ENCODE measurements around the gene VTI1B. TPM values are rescaled to one million over a fixed set of nuclear protein-coding genes. Genes with fewer than 3 reads are reported as not detected.

Gene VTI1B
- polyA plus RNA-seq, 2 of the 4 experiments (the other 2 are of a cell fraction), result 77.5 to 102 TPM

- TF ChIP-seq, protein P1, sequence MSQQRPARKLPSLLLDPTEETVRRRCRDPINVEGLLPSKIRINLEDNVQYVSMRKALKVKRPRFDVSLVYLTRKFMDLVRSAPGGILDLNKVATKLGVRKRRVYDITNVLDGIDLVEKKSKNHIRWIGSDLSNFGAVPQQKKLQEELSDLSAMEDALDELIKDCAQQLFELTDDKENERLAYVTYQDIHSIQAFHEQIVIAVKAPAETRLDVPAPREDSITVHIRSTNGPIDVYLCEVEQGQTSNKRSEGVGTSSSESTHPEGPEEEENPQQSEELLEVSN (IDR thresholded peaks at IDR 0.05; ENCODE audit: borderline replicate concordance, low read depth), result no peak
- TF ChIP-seq CHD2 (IDR thresholded peaks at IDR 0.05; ENCODE audit: low read length, partially characterized antibody), result no peak
- no peak for TF ChIP-seq ATOH8 (CRISPR knock-in tag; IDR thresholded peaks at IDR 0.05; ENCODE audit: low read depth)
- no peak for TF ChIP-seq CBX8 (IDR thresholded peaks at IDR 0.05)
- no peak for TF ChIP-seq BHLHE40 (IDR thresholded peaks at IDR 0.05; ENCODE audit: low read depth, low read length)
- no peak for TF ChIP-seq RNF2 (IDR thresholded peaks at IDR 0.05; ENCODE audit: borderline replicate concordance, low read depth)
Observed at GRCh38 chr14:67623114-67623513, 51.3 kb downstream of the VTI1B start (continued).

DNA sequence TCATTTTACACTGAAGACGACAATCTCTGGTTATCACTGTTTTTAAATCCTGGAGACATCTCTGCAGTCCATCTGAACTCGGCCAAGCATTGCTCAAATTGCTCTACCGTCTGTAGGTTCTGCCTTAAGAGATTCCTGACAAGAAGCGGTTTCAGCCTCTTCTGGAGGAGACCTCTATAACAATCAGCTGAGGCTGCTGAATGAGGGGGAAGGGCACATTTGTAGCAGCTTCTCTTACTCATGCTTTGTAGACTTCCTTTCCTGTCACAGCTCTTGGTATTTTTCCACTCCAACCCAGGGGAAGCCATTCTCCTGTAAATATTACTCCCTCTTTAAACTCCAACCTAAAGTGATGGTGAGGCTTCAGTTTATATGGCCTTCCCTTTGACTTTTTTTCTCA, 51.8 kb downstream of the VTI1B start:
- no peak overlapping the region for H3K4me3 ChIP-seq
- H3K9me3 ChIP-seq, result no peaks in the 10 kb centered on the region
- no peak for ATAC-seq
- 71% methylated on average over 4 of the region's 4 CpGs for WGBS (ENCODE audit: missing lambda C conversion rate)
- no peak for FAIRE-seq
- H3K27ac ChIP-seq, result peak overlapping the region in 1 of 2 experiments; percentile 11; a peak in 1 of 6 replicates
- peak overlapping the region; percentile 32 for H3K4me2 ChIP-seq
- peak in 1 of 2 experiments; percentile 36 for DNase-seq (ENCODE audit: low read depth in 1 of 2, low spot score in 1 of 2)
- POLR2A ChIA-PET, result interaction anchor here (0.6 kb wide), 1 partner anchor 78 kb away, joined by 6 read pairs; no protein-coding TSS in a partner anchor
- CTCF ChIA-PET, result interaction anchor here (0.7 to 1.6 kb wide), 5 partner anchors 11 to 82 kb away, joined by 3 to 5 read pairs (median 5); no protein-coding TSS in a partner anchor
- peaks cover 23% of the 10 kb centered on the region for H3K4me1 ChIP-seq
- TF ChIP-seq RNF2 (IDR thresholded peaks at IDR 0.05; ENCODE audit: borderline replicate concordance, low read depth) (no peak), FOXS1 (CRISPR knock-in tag; IDR thresholded peaks at IDR 0.05) (no peak), ZSCAN20 (CRISPR knock-in tag; IDR thresholded peaks at IDR 0.05) (no peak), CHD2 (IDR thresholded peaks at IDR 0.05; ENCODE audit: low read length, partially characterized antibody) (no peak), NFE2L2 (conservative IDR thresholded peaks at IDR 0.05; ENCODE audit: low read length) (no peak), FOSL2 (IDR thresholded peaks at IDR 0.05) (no peak), FOSL2 (CRISPR knock-in tag; IDR thresholded peaks at IDR 0.05) (no peak), ESRRA (IDR thresholded peaks at IDR 0.05; ENCODE audit: borderline replicate concordance, low read length) (no peak)
- TF ChIP-seq, protein P2, sequence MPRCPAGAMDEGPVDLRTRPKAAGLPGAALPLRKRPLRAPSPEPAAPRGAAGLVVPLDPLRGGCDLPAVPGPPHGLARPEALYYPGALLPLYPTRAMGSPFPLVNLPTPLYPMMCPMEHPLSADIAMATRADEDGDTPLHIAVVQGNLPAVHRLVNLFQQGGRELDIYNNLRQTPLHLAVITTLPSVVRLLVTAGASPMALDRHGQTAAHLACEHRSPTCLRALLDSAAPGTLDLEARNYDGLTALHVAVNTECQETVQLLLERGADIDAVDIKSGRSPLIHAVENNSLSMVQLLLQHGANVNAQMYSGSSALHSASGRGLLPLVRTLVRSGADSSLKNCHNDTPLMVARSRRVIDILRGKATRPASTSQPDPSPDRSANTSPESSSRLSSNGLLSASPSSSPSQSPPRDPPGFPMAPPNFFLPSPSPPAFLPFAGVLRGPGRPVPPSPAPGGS (IDR thresholded peaks at IDR 0.05), result no peak

DNA sequence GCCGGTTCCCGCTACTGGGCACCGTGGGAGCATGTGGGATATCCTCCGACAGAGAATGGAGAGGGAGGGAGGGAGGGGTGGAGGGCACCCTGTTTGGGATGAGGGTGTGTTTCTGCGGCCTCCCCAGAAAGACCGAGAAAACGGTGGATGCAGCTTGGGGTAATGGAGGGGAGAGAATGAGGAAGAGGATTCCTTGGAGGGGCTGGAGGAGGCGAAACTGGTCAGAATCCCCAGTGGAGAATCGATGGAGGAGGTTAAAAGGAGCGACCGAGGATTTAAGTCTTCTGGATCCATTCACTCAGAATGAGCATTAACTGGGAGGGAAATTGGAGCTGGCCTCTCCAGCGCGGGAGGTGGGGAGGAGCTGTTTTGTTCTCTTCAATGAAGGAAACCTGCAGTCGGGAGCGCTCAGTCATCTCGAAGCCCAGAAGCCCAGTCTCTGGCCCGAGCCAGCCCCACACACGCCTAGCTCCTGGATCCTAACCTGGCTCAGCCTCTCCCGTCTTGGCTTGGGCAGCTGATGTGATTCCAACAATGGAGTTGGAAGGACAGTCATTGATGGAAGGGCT, 54.1 kb downstream of the VTI1B start:
- H3K4me1 ChIP-seq, result peaks cover 23% of the 10 kb centered on the region
- H3K4me3 ChIP-seq, result peak overlapping the region; percentile 52
- peak in 1 of 2 experiments; percentile 21 for DNase-seq (ENCODE audit: low read depth in 1 of 2, low spot score in 1 of 2)
- peak overlapping the region in 1 of 2 experiments; percentile 36; a peak in 3 of 6 replicates for H3K27ac ChIP-seq
- H3K4me2 ChIP-seq, result peak overlapping the region; percentile 92
- ATAC-seq, result peak; percentile 4 to 28
- no peaks in the 10 kb centered on the region for H3K9me3 ChIP-seq
- WGBS (ENCODE audit: missing lambda C conversion rate), result 43% methylated on average over 18 of the region's 19 CpGs
- CTCF ChIA-PET, result interaction anchor here (0.7 to 5.9 kb wide), 12 partner anchors 9 to 536 kb away, joined by 3 to 74 read pairs (median 6); partner anchors contain the start of gene RDH12
- TF ChIP-seq KDM1A (IDR thresholded peaks at IDR 0.05; ENCODE audit: low read depth), result no peak
- TF ChIP-seq, protein P2 (IDR thresholded peaks at IDR 0.05), result no peak
- no peak for TF ChIP-seq FOXS1 (CRISPR knock-in tag; IDR thresholded peaks at IDR 0.05)
- no peak for TF ChIP-seq JUNB (IDR thresholded peaks at IDR 0.05)
- FAIRE-seq, result no peak
- POLR2A ChIA-PET, result interaction anchor here (1.0 kb wide), 1 partner anchor 55 kb away, joined by 3 read pairs; the partner anchor contains the start of gene VTI1B

Measured in A549 (cell line).